ENCODE data around the gene C1orf226.
"Not testable (repeated sequence)": the region's sequence is repeated elsewhere in the genome, so short reads cannot be mapped to it uniquely, and the experiment has no call there.

Gene C1orf226, protein sequence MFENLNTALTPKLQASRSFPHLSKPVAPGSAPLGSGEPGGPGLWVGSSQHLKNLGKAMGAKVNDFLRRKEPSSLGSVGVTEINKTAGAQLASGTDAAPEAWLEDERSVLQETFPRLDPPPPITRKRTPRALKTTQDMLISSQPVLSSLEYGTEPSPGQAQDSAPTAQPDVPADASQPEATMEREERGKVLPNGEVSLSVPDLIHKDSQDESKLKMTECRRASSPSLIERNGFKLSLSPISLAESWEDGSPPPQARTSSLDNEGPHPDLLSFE

DNA sequence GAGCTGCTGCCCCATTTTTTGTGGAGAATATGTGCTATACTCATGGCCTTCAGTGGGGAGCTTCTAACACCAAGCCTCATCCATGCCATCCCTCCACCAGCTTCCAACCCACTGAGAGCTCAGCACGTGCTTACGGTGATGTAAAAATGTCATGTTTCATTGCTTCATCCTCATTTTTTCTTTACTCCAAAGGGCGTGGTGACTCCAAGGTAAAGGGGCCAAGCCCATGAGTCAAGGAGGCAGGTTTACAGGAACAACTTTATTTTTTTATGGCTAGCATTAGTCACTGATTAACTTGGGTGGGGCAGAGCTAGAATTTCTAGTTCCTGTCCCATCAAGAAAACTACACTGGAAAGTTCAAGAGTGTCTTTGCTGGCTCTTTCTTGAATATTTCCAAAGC lies at the start of gene C1orf226:
Gene C1orf226 (plus strand): TSS at position 346 of the 400 bp plus-strand sequence. CDS start 174 bp downstream, outside the sequence.
- no peak for DNase-seq

DNA sequence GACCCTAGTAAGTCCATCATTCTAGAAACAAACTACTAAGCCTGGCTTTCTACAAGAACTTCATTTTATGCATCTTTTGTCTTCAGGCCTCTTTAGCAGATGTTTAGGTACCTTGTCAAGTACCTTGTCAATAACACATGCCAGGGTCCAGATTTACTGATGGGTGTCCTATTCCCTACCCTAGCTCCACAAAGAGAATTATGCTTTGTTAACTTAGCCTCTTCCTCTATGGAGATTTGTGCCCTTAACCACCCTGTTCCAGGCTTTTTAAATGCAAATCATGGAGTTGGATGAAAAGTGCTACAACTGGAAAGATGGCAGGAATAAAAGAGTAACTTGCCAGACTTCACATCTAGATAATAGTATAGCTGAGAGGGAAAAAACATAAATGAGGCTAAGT lies 47.5 kb upstream of the C1orf226 start:
- no peak for DNase-seq

DNA sequence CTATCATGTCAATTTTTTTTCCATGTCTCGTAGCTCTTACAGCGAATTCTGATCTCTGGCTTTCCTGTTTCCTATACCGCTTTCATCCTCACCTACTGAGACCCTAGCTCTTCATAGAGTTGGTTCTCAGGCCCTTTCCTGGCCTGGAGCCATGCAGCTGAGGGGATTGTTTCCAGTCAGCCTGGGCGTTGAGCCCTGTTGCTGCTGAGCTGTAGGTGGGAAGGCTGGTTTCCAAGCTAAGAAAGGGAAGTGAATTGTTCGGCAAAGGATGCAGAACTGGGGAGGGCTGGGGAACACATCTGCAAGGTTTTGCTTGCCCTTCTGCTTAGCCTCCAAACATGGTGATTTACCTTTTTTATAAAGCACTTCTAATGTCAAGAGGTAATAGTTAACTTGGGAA lies 46.4 kb upstream of the C1orf226 start:
- no peak for DNase-seq

DNA sequence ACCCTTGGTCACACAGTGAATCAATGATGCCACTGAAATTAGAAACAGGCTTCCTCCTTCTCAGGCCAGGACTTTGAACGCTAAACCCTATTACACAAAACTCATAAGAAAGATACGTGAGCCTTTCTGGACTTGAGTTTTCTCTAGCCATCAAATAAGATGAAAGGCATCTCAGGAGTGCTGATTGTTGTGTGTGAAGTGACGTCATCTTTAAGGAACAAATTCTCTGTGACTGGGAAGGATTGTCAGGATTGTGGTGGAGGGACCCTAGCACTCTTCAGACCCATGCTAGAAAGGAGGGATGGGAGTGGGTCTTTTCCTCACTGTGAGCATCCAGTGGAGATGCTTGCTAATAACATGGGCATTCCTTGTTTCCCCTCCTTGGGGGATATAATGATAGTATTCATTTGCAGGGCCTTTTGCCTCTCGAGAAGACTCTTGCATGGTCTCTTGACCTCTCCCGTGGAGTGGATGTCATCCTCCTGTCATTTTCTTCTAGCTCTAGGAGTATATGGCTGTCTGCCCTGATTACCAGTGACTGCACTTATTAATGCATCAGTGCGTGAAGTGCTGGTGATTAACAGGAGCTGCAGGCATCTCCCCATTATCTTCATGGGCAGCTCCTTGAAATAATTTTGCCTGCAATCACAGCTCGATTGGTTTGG lies 44.8 kb upstream of the C1orf226 start:
- DNase-seq, result no peak

DNA sequence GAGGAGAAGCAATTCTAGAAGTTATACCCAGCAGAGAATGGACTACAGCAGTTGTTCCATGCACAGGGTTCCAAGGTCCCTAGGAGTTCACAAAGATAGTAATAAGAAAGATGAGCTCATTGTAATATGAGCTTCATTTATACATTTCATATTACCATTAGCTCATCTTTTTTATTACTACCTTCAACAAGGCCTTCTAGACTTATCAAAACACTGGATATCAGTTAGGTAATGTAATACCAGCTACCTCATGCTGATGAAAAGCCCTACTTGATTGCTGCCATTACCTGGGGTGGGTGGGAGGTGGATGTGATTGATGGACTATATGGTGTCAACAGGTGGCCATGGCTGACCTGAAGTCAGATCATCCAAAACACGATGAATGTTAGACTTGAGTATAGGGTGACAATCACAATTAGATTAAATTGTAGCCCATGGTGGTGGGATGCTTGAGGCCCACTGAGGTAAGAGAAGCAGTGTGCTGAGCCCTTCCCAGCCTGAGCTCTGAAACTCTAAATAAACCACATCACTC lies 39.0 kb upstream of the C1orf226 start:
- no peak for DNase-seq

DNA sequence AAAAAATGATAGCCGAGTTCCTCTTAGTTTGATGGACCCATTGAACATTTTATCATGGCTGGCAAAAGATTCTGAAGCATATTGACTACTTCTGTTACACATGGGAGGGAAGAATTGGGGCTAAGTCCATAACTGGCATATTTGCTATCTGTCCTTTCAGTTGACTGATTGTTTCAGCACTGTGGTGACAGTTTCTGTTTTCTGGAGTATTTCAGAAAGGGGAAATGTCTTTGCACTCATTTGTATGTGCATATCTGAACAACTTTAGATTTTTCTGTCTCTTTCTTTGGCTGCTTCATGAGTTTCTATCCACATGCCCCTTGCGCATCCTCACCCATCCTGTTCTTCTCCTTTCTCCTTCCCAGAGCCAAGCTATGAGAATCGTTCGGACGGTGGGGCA lies 38.1 kb upstream of the C1orf226 start:
- no peak for DNase-seq

DNA sequence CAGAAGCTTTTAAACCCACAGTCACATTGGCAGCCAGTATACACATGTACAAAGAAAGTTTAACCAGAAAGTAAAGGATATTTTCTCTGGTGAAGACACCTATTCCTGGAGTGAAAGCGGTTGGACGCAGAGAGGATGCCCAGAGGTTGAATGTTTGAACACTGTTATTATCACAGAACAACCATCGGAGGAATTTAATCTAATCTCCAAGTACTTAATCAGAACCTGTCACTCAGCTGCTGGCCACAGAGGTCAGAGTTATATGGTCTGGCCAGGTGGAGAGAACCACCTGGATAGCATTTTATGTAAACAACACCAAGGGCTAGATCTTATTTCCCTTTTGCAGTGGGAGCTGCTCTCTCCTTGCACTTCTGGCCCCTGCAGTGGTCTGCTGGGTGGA lies 34.2 kb upstream of the C1orf226 start:
- no peak for DNase-seq

DNA sequence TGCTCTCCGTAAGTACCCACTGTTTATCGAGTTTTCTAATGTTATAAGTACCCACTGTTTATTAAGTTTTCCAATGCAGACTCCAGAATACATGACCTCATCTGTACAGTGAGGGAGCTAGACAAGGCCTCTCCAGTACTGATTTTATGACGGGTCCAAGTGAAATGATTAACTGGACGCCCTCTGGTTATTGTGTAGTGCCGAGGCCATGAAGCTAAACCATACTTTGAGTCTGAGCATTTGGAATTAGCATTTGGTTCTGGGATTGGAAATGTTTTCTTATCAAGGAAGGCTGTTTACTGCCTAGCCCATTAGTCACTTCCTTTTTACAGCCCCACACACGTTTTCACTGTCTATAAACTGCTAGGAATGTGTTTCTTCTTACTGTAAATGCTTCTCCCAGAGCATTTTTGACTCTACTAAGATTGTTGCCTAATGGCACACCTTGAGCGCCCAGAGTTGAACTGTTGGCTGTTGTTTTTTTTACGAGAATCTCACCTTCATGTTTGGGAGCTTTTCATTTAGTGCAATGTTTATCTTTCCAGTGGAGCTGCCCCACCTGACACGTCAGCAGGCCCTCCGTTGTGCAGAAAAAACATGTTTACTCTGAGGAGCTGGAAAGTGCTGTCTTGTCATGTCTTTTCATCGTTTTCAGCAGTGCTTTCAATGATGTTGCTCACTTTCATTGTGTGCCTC lies 31.7 kb upstream of the C1orf226 start:
- no peak for DNase-seq

DNA sequence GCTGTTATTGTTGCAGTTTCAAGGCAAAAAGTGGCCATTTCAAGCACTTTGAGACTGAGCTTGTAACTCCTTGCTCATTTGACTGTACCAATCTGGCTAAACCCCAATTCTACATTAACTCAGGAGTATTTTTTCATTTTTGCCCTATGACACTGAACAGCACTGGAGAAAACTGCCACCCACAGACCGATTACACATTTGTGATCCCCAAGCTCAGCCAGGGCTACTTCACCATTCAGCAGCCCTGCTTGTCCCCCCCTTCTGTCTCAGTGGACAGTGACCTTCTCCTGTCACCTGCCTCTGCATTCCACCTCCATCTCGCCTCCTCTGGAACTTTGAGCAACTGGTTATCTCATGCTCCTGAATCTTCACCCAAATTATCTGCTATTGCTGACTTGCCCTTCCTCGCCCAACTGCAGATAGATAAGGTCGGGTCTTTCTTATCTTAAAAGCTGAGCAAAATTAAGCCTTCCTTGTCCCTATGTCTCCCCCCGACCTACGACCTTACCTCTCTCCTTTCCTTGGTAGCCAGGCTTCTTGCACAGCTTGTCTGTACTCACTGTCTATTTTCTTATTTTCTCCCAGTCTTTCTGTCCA lies 30.2 kb upstream of the C1orf226 start:
- no peak for DNase-seq

DNA sequence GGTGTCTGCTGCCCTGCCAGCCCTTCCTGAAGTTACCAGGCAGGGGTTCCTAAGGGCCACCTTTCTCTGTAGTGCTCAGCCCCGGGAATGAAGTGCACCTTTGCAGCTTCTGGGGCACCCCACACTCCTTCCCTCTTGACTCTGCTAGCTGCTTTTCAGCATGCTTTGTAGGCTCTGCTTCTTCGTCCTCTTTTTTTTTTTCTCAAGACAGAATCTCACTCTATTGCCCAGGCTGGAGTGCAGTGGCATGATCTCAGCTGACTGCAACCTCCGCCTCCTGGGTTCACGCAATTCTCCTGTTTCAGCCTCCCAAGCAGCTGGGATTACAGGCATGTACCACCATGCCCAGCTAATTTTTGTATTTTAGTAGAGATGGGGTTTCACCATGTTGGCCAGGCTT lies 29.7 kb upstream of the C1orf226 start:
- DNase-seq, result not testable (repeated sequence)

DNA sequence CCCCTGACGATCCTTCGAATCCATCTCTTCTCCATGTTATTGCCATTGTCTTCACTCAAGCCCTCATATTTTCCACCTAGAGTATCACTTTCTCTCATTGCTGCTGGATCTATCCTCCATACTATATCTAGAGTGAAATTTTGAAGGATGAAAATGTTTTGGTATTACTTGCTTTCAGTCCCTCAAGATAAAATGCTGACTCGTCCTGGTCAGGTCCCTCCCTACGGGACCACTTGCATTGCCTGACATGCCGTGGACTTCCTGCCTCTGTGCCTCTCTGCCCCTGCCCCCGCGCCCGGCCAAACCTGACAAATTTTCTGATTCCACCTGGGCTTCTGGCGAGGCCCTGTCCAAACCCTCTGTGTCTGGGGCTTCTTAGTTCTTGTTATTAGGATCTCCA lies 28.4 kb upstream of the C1orf226 start:
- no peak for DNase-seq

DNA sequence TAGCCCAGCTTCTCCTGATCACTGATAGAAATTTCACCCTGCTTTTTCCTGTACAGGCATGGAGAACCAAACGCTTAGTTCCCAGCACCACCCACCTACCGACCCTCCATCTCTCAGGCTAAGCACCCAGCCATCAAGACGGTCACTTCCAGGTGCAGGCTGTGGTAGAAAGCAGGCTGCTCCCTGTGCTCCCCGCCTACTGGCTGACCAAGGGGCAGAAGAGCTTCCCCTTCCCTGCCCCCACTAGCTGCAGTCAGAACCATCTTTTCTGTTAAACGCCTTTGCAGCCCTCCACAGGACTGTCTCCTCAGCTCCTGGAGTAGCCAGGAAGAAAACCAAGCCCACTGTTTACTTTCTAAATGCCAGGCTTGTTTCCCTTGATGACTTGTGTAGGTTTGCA lies 27.8 kb upstream of the C1orf226 start:
- DNase-seq, result no peak

DNA sequence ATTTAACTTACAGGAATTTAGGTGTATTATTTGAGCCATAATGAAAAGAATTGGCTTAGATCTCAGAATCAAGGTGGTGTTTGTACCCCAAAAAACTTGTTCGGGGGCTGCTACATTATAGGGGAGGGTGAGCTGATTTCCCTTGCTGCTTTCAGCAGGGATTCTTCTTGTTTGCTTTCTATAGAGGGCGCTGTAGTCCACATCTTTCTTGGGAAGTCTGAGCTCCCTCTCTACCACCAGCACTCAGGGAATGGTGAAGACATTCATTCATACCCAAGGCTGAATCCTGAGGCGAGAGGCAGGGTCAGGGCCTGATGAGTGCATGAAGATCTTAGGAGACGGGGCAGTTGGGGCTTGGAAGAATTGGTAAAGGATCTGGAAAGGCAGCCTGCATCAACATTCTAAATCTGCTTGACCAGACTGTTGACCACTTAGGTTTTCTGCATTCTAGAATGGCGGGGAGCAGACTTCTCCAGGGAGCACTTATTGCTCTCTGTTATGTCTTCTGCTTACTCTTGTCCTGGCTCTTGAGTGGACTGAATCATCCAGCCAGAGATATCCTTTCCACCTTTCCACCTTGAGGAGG lies 23.8 kb upstream of the C1orf226 start:
- DNase-seq, result no peak

DNA sequence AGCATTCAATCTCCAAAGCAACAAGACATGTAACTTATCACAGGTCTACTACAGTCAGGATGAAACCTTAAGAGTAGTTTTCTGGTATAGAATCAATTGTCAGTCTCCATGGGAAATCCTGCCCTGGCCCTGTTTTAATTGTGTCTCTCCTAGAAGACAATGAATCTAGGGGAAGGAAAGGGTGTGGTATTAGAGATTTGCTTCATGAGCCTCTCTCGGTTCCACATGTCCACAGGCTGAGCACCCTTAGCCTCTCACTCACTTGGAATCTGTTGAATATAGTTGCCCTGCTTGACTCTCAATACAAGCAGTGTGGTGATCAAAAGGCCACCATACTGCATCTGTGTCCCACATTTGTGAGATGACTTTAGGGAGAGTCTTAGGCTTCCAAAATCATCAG lies 22.6 kb upstream of the C1orf226 start:
- no peak for DNase-seq

DNA sequence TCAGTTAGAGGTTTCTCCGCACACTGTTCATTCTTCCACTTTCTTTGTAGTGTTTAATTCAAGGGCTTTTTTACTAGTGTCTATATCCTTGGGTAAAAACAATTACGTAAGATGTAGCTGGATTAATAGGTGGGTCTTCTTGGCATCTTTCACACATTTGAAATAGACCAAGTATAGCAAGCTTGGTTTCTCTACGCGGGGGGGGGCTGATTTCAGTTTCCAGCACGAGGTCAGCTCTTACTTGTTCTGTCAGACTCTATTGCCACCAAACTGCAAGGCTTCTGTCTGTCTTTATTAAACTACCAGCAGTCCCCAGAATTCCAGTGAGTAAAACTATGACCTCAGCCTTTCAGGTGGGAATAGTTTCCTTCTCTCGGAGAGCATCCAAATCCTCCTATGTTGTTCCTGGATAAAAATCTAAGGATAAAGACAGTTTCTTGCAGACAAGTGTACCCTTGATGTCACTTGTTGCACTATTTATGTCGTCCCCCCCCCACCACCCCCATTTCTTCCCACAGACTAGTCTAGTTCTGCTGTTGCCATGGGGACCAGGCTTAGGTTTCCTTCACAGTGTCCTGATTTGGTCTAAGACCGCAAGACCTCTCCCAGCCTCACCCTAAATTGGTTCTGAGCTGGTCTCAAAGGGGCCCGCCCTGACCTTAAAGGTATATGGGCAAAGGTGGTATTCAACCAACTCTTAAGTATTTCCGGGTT lies 21.8 kb upstream of the C1orf226 start:
- DNase-seq, result no peak

DNA sequence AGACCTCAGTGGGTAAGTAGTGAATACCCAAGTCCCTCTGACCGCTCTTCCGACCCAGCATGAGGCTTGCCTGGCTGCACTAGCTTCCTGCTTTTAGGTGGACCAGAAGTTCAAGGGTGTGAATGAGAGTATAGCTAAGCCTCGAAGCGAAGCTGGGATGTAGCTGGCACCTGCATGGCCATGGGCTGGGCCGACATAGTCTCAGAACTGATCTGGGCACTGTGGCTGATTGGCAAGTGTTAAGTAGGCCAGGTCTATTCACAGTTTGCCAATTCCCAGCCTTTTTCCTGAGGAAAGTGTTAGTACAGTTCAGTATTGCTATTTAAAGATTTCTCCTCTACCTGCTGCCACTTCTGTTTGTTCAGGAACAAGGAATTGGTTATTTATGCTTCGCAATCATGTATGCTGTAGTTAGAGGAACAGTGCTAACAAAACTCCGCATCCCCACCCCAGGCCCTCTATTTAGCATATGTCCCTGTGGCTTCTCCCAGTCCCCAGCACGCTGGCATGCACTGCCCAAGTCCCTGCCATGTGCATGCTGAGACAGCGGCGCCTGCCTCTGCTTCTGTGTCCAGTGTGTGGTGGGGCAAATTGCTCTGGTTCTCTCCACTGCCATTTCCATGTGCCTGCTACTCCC lies 21.2 kb upstream of the C1orf226 start:
- DNase-seq, result no peak

DNA sequence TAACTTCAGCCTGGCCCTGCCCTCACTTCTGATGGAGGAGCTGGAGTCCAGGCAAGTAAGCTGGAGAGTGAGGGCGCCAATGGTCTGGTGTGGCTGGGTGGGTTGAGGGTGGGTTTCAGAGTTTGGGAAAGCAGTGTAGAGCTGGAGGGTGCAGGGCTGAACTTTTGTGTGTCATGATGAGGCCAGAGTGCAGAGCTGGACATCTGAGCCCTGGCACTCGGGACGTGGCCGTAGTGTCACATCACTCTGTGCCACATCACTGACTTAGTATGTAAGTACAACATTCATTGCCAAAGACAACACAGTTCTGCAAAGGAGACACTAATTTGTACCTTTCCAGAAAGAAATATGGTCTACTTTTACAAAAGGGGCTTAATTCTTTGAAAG lies 20.7 kb upstream of the C1orf226 start:
- no peak for DNase-seq

DNA sequence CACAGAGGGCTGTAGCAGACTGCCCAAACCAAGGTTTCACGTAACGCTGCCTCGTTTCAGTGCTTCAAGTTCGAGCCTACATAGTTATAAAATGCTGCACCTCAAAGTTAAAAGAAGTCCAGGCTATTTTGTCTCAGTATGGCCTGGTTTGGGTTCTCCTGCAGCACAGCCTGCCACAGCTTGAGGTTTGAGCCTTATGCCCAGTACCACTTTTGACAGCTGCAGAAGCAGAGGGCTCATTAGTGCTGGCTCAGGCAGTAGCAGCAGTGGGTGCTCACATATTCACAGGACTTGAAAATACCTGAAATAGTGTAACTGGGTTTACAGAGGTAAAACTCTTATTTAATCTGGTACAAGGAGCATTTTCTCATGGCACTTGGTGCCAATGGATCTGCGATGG lies 20.2 kb upstream of the C1orf226 start:
- no peak for DNase-seq

DNA sequence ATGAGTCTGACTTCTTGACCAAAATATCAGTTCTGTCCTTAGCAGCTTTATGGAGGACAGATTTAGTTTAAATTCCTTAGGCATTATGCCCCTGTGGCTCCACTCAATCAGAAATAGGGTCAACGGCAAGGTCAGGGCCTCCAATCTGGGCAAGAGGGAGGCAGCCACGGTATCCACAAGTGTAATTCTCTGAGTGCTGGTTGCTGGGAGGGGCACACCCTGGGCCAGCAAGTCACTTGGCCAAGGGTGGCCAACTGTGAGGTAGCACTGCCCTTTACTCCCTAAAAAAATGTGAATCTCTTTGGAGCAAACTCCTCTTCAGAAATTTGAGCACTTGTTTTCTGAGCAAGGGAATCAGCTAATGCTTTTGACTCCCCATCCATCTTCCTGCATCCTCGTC lies 17.7 kb upstream of the C1orf226 start:
- no peak for DNase-seq

DNA sequence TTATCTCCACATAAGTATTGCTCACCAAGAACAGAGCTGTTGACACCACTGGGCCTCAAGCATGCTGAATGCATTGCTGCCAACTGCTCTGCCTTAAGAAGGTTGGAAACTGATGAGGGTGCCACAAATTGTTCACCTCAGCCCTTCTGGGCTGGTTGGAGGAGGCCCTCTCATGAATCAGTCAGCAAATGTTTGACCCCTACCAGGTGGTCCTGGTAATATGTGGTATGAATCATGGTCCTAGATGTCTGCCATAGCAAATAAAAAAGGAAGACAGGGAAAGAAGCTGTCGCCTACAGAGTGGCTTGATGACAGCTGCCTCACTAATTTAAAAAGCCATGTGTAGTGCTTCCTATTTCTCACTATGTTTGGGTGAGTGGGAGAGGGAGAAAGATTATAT lies 17.0 kb upstream of the C1orf226 start:
- no peak for DNase-seq

DNA sequence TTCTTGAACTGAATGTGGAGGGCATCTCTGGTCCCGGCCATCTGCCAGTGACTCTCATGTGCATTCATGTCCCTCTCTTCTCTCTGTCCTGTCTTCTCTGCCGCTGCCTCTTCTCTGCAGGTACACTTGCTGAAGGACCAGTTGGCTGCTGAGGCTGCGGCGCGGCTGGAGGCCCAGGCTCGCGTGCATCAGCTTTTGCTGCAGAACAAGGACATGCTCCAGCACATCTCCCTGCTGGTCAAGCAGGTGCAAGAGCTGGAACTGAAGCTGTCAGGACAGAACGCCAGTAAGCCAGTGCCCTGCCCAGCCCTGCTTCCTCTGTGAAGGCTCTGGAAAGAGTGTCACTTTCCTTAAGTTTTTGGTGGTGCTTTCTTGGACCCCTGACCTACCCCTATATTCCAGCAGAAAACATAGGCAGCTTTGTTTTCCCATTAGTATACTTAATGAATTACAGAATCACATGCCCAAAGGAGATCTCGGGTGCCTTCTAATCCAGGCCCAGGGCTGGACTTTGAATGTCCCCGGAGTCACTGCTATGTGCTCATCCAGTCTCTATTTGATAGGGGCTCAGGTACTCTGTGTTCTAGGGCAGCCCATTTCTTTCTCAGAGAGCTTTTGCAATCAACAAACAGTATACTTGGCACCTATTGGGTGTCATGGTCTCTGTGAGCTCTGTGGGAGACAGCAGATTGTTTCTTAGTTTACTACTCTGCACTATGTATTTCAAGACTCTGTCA lies 16.1 kb upstream of the C1orf226 start:
- no peak for DNase-seq

Measured in NCI-H2107 (cell line).